Measurements from ENCODE around the gene UXS1. TPM values are rescaled to one million over a fixed set of nuclear protein-coding genes. Genes with fewer than 3 reads are reported as not detected.

Gene UXS1
- total RNA-seq, 4 donors from 2014 or later, result 20.4 to 44.6 (median 32.1) TPM

DNA sequence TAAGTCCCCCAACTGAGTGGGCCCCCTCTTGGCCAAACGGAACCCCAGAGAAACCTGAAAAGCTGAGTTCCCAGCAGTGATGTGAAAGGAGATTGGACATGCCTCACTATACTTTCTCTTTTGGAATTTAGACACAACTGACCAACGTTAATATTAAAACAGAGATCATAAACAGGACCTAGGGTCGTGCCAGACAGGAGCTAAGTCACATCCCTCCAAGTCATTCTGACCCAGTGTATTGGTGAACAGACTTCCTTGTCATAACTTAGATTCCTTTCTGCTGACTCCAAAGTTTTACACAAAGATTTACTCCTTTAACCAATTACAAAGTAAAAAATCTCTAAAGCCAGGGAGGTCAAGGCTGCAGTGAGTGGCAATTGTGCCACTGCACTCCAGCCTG lies 46.9 kb downstream of the UXS1 start:
- no peaks in the 10 kb centered on the region for H3K9me3 ChIP-seq
- no peak for DNase-seq
- TF ChIP-seq, protein P1, sequence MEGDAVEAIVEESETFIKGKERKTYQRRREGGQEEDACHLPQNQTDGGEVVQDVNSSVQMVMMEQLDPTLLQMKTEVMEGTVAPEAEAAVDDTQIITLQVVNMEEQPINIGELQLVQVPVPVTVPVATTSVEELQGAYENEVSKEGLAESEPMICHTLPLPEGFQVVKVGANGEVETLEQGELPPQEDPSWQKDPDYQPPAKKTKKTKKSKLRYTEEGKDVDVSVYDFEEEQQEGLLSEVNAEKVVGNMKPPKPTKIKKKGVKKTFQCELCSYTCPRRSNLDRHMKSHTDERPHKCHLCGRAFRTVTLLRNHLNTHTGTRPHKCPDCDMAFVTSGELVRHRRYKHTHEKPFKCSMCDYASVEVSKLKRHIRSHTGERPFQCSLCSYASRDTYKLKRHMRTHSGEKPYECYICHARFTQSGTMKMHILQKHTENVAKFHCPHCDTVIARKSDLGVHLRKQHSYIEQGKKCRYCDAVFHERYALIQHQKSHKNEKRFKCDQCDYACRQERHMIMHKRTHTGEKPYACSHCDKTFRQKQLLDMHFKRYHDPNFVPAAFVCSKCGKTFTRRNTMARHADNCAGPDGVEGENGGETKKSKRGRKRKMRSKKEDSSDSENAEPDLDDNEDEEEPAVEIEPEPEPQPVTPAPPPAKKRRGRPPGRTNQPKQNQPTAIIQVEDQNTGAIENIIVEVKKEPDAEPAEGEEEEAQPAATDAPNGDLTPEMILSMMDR (IDR thresholded peaks at IDR 0.05), result no peak
- no peak for TF ChIP-seq POLR2A (IDR thresholded peaks at IDR 0.05)
- no peaks in the 10 kb centered on the region for H3K27me3 ChIP-seq
- no peak overlapping the region for H3K4me3 ChIP-seq
- H3K36me3 ChIP-seq, result peaks cover 0 to 4% (median 0%) of the 10 kb centered on the region in 3 donors
- no peaks in the 10 kb centered on the region for H3K4me1 ChIP-seq
- no peak overlapping the region for H3K27ac ChIP-seq

DNA sequence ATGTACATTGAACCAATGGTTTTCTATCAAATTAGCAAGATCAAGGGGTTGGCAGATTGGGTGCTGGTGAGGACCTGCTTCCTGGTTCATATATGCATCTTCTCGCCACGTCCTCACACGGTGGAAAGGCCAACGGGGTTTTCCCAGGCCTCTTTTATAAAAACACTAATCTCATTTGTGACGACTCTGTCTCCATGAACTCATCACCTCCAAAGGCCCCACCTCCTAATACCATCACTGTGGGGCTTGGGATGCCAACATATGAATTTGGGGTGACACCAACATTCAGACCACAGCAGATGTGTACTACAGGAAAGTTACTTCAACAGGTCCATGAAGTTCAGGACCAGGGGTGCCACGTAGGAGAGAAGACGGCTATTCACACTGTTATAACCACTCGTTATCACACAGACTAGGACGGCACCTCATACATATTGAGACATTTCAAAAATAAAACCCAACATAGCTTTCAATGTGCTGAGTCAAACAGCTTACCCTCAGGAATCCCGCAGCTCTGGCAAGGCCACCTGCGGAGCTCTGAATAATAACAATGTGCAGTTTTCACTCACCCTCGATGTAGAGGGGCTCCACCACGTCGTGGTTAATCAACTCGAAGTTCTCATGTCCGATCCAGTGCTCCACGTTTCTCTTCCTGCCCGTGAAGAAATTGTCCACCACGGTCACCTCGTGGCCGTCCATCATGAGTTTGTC lies 49.3 kb downstream of the UXS1 start:
- H3K4me1 ChIP-seq, result no peaks in the 10 kb centered on the region
- no peaks in the 10 kb centered on the region for H3K9me3 ChIP-seq
- no peak for DNase-seq
- no peak for TF ChIP-seq POLR2A (IDR thresholded peaks at IDR 0.05)
- TF ChIP-seq, protein P1 (IDR thresholded peaks at IDR 0.05), result no peak
- H3K4me3 ChIP-seq, result no peak overlapping the region
- H3K27ac ChIP-seq, result no peak overlapping the region
- no peaks in the 10 kb centered on the region for H3K36me3 ChIP-seq
- H3K27me3 ChIP-seq, result no peaks in the 10 kb centered on the region

DNA sequence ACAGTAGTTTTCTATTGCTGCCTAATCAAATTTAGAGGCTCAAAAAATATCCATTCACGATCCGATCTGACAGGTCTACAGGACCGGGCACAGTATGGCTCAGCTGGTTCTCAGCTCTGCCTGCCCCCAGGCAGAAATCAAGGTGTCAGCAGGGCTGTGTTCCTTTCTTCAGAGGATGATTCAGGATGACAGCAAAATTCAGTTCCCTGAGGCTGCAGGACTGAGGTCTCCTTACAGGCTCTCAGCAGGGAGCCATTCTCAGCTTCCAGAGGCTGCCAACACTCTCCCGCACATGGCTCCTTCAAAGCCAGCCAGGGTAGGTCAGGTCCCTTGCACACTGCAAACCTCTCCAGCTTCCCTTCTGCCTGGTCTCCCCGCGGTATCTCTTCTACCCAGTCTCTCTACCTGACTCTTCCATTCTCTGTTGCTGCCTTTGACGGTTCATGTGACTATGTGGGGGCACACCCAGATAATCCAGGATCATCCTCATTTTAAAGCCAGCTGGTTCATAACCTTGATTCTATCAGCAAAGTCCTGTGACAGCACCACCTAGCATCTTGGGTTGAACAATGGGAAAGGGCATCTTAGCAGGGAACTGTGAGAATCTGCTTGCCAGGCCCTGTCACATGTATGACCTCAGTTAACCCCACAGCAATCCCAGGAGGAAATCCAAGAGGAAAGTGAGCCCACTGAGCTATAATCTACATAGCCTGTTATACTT lies 50.4 kb downstream of the UXS1 start:
- Histone ChIP-seq H3K36me3 (no peaks in the 10 kb centered on the region), H3K27me3 (no peaks in the 10 kb centered on the region), H3K27ac (no peak overlapping the region), H3K4me1 (peaks cover 0 to 6% (median 0%) of the 10 kb centered on the region in 4 donors), H3K4me3 (no peak overlapping the region), H3K9me3 (no peaks in the 10 kb centered on the region)
- no peak for DNase-seq
- no peak for TF ChIP-seq POLR2A (IDR thresholded peaks at IDR 0.05)
- TF ChIP-seq, protein P1 (IDR thresholded peaks at IDR 0.05), result no peak

DNA sequence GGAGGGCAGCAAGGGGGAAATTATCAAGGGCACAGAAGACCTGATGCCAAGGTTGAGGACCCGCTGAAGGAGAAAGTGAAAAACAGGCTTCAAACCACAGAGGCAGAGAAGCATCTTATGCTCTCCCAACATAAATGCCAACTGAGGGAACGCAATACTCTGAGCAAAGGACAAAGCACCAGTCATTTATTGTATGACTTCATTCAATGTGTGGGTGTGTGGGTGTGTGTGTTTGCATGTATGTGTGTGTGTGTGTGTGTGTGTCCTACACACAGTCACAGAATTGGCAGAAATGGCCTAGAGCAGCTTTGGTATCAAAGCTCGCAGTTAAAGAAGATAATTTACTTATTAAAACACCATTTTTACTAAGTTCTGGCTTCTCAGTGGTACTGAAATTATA lies 51.4 kb downstream of the UXS1 start:
- Histone ChIP-seq H3K36me3 (no peaks in the 10 kb centered on the region), H3K9me3 (no peaks in the 10 kb centered on the region), H3K4me3 (no peak overlapping the region), H3K4me1 (peaks cover 0 to 11% (median 0%) of the 10 kb centered on the region in 4 donors), H3K27ac (no peak overlapping the region), H3K27me3 (no peaks in the 10 kb centered on the region)
- no peak for DNase-seq
- TF ChIP-seq, protein P1 (IDR thresholded peaks at IDR 0.05), result no peak
- TF ChIP-seq POLR2A (IDR thresholded peaks at IDR 0.05), result no peak

DNA sequence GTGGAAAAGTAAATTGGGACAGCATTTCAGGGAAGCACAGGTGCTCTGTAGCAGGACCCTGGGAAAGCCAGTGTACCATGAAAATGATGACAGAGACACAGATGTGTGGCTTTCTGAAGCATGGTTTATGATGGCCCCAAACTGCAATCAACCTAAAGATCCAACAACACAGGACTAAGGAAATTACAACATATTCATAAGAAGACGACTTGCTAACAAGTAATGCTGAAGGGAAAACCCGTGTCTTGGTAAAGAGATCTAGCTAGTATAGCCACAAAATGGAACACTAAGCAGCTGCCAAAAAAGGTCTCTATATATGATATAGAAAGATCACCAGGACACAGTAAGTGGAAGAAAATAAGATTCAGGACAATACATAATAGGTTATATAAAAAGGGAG lies 53.2 kb downstream of the UXS1 start:
- no peak overlapping the region for H3K27ac ChIP-seq
- no peak for TF ChIP-seq POLR2A (IDR thresholded peaks at IDR 0.05)
- TF ChIP-seq, protein P1 (IDR thresholded peaks at IDR 0.05), result no peak
- no peaks in the 10 kb centered on the region for H3K36me3 ChIP-seq
- peaks cover 0 to 11% (median 0%) of the 10 kb centered on the region in 4 donors for H3K4me1 ChIP-seq
- H3K4me3 ChIP-seq, result no peak overlapping the region
- H3K27me3 ChIP-seq, result no peaks in the 10 kb centered on the region
- H3K9me3 ChIP-seq, result no peaks in the 10 kb centered on the region
- DNase-seq, result no peak
